IPS DF 4.7 (cell line): ENCODE measurements around the gene PCNX2.
"Not testable (repeated sequence)": the region's sequence is repeated elsewhere in the genome, so short reads cannot be mapped to it uniquely, and the experiment has no call there.

Experiments used
- DNase-seq: peaks from one replicate; pipeline ENCODE4 v3.0.0-alpha.2; 2013; ENCODE audit warnings: low spot score; ENCODE audit errors: extremely low read depth

Gene PCNX2

DNA sequence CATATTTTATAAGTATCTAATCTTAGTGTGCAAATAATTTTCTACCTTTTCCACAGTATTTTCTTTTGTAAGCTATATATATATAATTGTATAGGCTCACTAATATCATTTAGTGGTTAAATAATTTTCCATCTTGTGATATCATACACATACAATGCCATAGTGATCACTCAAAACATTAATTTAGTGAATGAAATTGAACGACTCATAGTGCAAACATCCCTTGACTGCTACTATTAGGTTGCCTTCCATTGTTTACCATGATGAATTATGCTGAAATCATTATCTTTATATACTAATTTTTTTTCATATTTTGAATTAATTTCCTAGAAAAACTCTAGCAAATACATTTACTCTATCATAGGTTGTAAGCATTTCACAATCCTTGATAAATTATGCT is 127.1 kb downstream of the PCNX2 start:
- DNase-seq = no peak

DNA sequence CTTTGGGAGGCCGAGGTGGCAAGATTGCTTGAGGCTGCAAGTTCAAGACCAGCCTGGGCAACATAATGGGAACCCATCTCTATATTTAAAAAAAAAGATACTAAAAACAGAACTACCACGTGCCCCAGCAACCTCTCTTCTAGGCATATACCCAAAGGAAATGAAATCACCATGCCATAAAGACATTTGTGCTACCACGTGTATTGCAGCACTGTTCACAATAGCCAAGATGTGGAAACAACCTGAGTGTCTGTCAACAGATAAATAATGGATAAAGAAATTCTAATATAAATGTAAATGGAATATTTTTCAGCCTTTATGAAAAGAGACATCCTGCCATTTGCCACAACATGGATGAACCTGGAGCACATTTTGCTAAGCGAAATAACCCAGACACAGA is 128.6 kb downstream of the PCNX2 start:
- DNase-seq = no peak

DNA sequence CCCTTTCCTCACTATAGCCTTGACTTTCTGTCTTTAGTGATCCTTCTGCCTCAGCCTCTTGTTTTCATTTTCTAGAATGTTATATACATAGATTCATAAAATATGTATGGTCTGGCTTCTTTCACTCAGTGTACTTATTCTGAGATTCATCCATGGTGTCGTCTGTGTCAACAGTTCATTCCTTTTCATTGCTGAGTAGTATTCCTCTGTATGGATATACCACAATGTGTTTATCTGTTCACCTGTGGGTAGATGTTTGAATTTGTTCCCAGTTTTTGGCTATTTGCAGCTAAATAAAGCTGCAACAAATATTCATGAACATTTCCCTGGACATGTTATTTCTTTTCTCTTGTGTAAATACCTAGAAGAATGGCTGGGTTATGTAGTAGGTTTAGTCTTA is 131.8 kb downstream of the PCNX2 start:
- DNase-seq = no peak

DNA sequence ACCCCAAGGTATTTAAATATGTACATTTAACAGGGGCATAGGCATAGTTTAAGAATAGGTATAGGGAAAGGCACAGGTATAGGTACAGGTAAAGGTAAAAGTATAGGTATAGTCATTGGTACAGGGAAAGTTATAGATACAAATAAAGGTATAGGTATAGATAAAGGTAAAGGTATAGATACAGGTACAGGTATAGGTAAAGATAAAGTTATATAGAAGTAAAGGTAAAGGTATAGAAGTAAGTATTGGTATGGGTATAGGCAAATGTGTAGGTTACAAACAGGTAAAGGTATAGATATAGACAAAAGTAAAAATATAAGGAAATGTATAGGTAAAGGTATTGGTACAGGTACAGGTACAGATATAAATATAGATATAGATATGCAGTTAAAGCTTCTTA is 137.2 kb downstream of the PCNX2 start:
- no peak for DNase-seq

DNA sequence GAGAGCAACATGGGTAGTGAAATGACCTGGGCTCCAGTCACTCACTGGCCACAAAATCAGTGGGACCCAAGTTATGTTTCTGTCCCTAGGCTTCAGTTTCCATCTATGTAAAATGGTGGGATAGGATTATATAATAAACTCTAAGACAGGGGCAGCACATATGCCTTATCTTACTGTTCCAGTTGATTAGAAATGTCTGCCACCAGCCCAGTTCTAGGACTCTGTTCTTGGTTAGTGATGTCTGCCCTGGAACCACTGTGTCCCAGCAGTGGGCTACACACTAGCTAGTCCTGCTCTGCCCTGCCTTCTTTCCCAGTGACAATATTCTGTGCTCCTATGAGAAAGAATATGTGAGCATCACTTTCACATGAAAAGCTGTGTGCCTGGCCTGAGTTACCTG is 138.3 kb downstream of the PCNX2 start:
- no peak for DNase-seq

DNA sequence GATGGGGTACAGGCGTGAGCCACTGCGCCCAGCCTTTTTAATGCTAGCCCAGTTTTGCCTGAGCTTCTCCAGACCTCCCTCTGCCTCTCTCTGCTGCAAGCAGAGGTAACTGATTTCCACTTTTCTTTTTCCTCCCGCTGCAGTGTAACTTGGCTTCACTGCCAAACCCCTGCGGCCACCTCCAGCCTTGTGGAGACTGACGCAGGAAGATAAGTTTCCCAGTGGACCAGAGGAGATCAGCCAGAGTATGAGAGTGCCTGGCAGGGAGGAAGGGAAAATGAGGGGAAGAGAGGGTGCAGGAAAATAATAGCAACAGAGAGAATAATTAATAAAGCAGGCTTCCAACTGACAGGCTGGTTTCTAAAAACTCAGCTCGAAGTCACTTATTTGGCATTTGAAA is 143.7 kb downstream of the PCNX2 start:
- no peak for DNase-seq

DNA sequence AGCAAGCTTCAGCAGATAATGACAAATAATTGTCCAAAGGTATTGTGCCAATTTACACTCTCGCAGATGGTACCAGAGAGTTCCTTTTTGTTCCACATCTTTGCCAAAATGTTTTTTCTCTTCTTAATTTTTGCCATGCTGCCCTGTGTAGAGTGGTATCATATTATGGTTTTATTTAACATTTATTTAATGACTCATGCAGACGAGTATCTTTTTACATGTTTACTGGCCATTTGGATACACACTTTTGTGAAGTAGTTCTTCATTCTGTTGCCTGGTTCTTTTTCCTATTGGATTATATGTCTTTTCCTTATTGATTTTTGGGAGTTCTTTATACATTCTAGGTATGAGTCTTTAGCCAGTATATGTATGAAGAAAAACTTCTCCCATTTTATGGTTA is 151.1 kb downstream of the PCNX2 start:
- no peak for DNase-seq

DNA sequence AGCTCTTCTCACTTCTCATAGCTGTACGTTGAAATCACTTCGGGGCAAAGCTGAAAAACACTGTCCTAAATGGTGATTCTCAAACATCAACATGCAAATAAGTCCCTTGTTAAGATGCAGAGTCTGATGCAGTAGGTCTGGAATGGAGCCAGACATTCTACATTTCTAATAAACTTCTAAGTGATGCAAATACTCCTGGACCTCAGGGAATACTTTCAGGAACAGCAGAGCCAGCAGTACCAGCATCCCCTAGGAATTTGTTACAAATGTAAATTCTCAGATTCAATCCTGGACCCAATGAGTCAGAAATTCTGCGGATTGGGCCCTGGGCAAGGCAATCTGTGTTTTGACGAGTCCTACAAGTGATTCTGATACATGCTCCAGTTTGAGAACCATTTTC is 152.3 kb downstream of the PCNX2 start:
- no peak for DNase-seq

DNA sequence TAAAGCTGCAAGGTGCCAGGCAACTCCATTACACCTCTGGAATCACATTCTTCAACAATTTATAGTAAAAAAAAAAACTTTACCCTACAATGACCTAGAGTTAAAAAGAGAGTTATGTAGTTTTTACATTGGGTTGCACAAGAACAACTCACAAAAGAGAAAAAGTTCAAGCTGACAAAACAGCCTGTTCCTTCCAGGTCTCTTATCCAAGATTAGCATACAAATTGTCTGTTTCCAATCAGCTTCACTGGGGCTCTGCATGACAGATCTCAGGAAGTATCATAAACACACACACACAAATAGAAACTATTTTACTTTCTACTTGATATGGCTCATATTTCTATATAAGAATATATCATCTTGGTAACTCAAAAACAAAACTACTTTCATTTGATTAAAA is 154.6 kb downstream of the PCNX2 start:
- no peak for DNase-seq

DNA sequence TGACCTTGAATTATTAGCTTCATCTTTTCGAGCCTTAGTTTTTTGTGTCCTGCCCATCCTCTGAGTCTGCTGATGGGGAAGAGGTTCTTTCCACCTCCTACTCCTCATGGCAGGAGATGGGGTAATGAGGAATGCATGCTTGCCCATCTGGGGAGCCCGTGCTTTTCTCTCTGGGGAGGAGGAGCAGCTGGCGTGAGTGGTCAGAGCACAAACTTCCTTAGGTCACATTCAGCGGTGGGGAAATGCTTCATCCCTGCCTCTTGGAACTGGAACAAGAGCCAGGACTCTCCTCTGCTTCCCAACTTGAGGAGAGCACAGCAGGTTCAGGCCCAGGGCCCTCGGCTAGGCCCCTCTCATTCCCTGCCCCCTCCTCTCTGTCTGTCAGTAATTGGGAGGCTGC is 155.0 kb downstream of the PCNX2 start:
- DNase-seq = no peak

DNA sequence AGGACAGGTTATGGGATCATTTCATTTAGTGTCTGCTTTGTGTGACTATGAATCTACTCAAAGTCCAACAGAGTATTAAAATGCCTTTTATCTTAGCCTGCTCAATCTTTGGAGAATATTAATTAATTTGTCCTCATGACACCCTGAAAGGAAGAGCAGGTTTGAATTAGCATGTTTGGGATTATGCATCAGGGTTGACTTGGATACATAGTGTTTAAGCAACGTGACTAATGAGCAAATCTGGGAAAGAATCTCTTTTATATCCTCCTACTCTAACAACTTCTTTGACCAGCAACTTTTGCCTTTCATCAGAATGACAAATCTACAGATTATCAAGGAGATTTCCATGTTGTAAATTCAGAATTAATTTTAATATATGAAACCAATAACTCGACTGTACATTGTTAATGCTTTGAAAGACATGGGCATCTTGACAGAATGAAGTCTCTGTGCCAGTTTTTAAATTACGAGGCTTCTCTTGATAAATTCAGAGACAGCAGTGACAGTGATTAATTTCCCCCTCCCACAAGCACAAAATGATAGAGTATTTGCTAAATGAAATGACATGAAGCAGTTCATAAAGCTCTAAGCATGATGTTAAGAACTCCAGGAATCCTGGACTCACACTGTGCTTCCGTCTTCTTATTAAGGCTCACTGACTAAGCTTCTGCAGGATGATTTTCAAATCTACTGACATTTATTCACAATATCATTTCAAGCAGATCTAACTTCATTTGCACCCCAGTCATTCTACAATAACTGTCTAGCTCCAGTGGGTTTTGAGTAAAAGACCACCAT is 156.5 kb downstream of the PCNX2 start:
- DNase-seq = no peak

DNA sequence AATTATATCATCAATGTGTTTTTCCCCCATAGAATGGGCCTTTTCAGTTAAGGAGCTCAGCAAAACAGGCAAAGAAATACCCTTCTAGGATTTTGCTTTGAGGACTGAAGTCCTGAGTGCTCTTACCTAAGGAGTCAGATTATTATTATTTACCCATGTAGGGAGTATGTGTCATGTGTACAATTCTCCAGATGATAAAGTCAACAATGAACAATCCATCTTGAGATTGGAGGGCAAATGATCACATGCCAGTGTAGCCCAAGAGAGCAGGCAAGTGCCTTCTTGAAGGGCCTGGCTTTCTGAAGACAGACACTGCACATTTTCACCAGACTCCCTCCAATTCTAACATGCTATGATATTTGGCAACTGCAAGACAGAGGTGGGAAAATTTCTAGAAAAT is 159.7 kb downstream of the PCNX2 start:
- no peak for DNase-seq

DNA sequence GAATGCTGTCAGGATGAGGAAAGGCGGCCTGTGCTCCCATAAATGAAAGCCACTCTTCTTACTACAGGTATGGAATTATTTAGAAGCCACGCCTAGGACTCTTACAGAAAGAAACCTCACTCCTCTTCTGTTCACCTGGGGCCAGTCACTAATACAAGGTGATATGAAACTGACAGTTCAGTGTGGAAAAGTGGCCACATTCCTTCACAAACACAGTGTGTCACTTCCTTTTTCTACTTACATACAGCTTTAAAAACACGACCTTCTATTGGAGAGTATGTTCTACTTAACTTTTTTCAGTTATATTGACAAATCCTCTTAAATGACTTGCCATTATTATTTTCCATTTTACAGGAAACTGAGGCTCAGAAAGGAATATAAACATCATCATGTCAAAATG is 163.1 kb downstream of the PCNX2 start:
- DNase-seq = no peak

DNA sequence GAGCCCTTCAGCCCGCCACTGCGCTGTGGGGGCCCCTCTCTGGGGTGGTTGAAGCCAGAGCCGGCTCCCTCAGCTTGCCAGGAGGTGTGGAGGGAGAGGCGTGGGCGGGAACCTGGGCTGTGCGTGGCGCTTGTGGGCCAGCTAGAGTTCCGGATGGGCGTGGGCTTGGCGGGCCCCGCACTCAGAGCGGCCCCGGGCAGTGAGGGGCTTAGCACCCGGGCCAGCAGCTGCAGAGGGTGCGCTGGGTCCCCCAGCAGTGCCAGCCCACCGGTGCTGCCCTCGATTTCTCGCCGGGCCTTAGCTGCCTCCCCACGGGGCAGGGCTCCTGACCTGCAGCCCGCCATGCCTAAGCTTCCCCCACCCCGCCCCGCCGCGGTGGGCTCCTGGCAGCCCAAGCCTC is 166.5 kb downstream of the PCNX2 start:
- not testable (repeated sequence) for DNase-seq

DNA sequence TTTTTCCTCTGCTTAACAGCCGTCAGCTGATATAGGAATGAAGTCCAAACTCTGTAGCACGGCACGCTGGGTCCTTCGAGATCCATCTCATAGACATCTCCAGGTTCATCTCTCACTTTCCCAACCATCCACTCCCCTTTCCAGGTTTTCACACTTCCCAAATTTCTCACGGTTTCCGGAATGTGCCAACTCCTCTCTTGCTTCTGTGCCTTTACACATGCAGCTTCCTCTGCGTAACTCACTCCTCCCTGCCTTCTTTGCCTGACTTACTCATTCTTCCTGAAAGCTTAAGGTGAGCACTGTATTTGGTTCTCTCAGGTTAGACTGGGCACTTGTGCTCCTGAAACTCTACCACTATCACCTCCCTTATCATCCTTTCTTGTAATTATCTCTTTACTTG is 168.4 kb downstream of the PCNX2 start:
- DNase-seq = no peak

DNA sequence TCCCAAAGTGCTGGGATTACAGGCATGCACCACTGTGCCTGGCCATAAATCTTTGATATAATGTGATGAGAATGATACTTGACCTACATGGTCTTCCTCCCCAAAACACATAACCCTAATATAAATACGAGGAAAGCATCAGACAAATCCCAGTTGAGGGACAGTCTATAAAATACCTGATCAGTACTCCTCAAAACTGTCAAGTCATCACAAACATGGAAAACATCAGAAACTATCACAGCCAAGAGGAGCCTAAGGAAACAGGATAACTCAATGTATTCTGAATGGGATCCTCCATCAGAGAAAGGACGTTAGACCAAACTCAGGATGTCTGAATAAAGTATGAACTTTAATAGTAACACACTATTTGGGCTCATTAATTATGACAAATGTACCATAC is 172.7 kb downstream of the PCNX2 start:
- DNase-seq = no peak

DNA sequence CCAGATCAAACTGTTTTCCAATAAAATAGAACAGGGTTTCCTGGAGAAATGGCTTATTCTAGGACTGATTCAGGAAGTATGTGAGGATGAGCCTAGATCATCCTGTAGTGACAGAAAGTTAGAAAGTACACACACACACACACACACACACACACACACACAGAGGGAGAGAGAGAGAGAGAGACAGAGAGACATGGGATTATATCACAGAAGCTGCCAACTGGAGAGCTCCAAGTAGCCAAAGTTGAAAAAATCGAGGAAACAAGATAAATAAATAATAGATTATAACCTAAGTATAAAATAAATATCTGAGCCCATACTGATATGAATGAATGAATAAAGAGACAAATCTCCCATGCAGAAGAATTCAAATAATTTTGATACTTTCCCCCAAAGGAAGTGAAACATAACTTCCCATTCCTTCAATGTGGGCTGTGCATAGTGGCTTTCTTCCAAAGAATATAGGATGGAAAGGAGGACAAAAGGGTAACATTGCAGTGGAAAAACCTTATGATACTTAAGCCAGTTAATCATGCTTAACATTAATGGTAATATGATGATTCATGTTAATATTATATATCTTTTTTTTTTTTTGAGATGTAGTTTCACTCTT is 173.5 kb downstream of the PCNX2 start:
- no peak for DNase-seq

DNA sequence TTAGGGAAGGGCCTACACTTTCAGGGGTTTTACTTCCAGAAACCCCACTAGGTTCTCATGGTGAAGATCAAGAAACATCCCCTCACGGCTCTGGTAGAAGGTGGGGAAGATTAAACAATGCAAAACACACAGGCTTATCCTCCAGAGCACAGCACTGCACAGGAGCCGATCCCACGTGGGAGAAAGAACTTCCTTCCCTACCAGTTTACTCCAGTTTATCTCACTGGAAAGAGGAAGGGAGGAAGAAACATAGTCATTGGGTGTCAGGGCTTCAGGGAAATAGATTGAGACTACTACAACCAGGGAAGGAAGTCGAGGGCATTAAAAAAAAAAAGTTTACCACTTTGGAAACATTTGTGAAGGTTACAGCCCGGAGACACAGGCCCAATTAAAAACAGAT is 180.7 kb downstream of the PCNX2 start:
- DNase-seq = no peak

DNA sequence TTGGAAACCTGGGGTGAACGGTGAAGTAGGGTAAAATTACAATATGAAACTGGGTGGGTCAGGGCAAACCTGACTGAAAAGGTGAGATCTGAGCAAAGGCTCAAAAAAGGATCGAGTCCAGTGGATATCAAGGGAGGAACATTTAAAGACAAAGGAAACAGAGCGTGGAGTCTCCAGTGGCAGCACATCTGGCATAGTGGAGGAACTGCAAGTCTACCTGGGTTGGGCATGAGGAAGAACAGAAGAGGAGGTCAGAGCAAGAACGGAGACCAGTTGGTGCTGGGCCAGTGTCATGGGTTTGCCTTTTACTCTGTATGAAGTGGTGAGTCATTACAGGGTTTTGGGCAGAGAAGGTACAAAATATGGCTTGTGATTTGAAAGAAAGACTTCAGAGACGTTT is 181.4 kb downstream of the PCNX2 start:
- no peak for DNase-seq

DNA sequence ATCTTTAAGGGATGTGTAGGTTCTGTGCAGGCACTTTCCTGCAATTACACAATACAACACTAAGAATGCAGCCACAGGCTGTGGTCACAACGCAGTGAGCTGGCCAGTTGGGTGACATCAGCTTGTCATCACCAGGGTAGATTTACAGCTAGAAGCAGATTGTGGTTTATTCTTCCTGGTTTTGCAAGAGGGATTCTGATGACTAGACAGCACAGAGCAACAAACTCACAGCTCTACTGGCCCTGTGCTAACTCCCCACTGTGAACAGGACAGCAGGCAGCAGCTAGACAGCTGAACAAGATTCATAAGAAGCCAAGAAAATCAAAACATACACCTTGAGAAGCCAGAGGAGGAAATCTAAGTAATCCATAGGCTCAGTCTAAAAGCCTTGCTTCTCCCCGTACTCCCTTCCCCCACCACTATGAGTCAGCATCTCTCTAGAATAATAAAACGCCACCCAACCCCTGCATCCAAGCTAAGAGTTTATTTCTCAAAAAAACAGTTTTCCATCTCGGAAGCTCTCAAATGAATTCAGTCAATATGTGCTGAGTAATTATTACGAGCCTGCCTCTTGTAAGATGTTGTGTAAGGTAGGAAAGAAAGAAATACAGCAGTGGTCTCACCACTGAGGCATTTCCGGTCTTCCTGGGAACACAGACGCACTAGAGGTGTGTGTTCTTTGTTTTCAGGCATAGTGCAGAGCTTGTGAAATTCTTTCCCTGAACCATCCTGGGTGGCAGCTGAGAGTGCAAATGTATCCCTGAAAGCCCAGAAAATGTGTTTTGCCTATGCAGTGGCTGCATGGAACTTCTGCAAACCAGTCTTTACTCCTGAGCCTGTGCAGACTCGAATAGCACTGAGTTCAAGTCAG is 182.3 kb downstream of the PCNX2 start:
- peak; percentile 76 for DNase-seq

DNA sequence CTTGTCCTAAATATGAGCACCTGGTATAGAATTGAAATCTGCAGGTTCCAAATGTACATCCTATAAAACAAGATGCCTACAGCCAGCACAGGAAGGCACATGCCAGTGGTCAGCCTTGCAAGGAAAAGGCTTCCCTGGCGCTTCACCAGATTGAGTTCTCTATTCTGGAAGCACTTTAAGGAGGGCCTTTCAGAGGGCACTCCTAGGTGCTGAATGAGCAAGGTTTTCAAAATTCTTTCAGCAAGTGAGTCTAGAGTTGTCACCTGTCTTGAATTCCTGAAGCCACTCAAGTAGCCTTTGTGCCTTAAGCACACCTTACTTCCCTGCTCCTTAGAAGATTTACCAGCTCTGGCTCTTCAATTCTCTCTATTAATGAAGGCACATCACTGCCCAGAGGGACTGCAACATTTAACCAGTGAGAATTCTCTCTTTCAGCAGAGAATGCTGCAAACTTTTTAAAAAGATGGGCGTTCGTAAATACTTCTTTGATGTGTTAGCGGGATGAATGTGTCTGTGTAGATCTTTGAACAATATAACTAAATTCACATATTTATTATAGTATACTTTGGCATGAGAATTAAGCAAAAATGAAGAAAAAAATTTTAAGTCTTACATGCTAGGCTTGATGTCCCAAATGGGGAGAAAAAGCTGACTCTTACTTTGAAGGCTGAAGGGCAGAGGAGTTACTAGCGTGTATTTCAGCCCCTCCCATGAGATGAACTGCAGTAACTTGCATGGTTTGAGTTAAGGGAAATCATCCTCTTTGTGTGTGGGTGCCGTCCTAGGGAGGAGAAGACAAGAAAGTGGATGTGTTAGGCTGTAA is 183.1 kb downstream of the PCNX2 start:
- no peak for DNase-seq

DNA sequence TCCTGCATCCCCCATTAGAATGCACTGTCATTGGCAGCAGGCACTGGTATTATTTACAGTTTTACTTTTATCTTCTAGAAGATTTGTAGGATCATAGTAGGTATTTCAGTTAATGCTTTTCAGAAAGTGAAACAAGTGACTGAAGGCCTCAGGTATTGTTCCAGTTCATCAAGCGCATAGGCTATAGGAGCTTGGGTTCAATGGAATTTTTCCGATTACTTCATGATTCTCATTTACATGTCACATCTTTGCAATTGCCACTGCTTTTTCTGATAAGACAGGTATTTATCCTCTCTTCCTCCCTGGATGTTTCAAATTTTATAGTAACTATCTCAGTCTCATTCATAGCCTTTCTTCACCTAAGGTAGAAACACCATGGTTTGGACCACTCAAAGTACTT is 183.8 kb downstream of the PCNX2 start:
- no peak for DNase-seq
